ENCODE data around the gene MS4A18. TPM values are rescaled to one million over a fixed set of nuclear protein-coding genes. Genes with fewer than 3 reads are reported as not detected.

Gene MS4A18
- total and polyA plus RNA-seq, 5 donors from 2014 or later = not detected

DNA sequence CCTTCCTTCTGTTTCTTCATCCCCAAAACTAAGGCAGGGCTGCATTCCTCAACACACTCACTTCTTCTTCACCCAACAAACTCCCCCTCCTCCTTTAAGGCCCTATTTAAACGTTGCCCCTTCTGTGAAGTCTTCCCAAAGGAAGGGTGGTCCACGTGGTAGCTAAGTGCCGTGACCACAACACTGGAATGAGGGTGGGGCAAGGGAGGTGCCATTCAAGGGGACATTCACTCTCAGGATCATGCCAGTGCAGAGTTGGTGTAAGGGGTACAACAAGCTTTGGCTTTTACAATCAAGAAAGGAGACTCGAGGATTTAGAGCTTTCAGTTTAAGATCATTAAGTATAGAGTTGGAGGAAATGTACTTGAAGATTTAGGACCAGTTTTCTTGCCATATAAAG is 52.6 kb downstream of the MS4A18 start:
- peak overlapping the region in 1 of 3 donors; percentile 49 for H3K27ac Mint-ChIP-seq
- no peak for ATAC-seq (ENCODE audit: low read depth in 2 of 2)

DNA sequence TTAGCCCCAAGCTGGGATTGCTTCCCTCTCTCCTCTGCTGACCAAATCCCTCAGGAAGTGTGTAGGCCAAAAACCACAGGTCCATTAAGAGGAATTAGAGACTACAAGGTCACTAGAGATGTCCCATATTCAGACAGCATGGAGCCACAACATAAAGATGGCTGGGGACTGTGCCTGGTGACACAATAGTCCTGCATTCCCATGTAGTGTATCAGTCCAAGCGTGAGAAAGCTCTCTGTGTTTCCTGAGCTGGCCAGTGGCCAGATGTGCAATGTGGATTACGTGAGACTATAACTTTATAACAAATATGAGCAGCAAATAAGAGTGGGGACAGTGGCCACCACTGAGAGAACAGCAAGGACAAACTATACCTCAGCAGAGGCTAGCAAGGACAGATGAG is 53.1 kb downstream of the MS4A18 start:
- Mint-ChIP-seq H3K27me3 (peaks cover 7% of the 10 kb centered on the region), H3K4me1 (peaks cover 0 to 10% (median 4%) of the 10 kb centered on the region in 4 donors), H3K36me3 (no peaks in the 10 kb centered on the region), H3K9me3 (no peaks in the 10 kb centered on the region), H3K4me3 (no peak overlapping the region), H3K27ac (no peak overlapping the region)
- H3K36me3 ChIP-seq (ENCODE audit: control insufficient read depth, insufficient read depth, low read length) = no peaks in the 10 kb centered on the region
- H3K27me3 ChIP-seq (ENCODE audit: control insufficient read depth, insufficient read depth, low read length) = no peaks in the 10 kb centered on the region
- no peak overlapping the region for H3K4me3 ChIP-seq (ENCODE audit: low read depth, low read length)
- no peak overlapping the region for H3K27ac ChIP-seq (ENCODE audit: insufficient read depth, low read length, poor library complexity, severe bottlenecking)
- H3K4me1 ChIP-seq (ENCODE audit: control insufficient read depth, insufficient read depth, low read length, poor library complexity, severe bottlenecking) = no peaks in the 10 kb centered on the region
- no peak for ATAC-seq (ENCODE audit: low read depth in 2 of 2)
- no peak for DNase-seq
- no peaks in the 10 kb centered on the region for H3K9me3 ChIP-seq (ENCODE audit: control insufficient read depth in 2 of 2, low read length in 2 of 2)

More for the DNA sequence above, 52.6 kb downstream of the MS4A18 start:
- Histone ChIP-seq H3K27ac (ENCODE audit: insufficient read depth, low read length, poor library complexity, severe bottlenecking) (no peak overlapping the region), H3K4me1 (ENCODE audit: control insufficient read depth, insufficient read depth, low read length, poor library complexity, severe bottlenecking) (no peaks in the 10 kb centered on the region), H3K27me3 (ENCODE audit: control insufficient read depth, insufficient read depth, low read length) (no peaks in the 10 kb centered on the region), H3K9me3 (ENCODE audit: control insufficient read depth in 2 of 2, low read length in 2 of 2) (no peaks in the 10 kb centered on the region), H3K36me3 (ENCODE audit: control insufficient read depth, insufficient read depth, low read length) (no peaks in the 10 kb centered on the region), H3K4me3 (ENCODE audit: low read depth, low read length) (no peak overlapping the region)
- no peaks in the 10 kb centered on the region for H3K36me3 Mint-ChIP-seq
- no peaks in the 10 kb centered on the region for H3K9me3 Mint-ChIP-seq
- peaks cover 7% of the 10 kb centered on the region for H3K27me3 Mint-ChIP-seq
- peaks cover 0 to 10% (median 4%) of the 10 kb centered on the region in 4 donors for H3K4me1 Mint-ChIP-seq
- no peak overlapping the region for H3K4me3 Mint-ChIP-seq
- no peak for DNase-seq

DNA sequence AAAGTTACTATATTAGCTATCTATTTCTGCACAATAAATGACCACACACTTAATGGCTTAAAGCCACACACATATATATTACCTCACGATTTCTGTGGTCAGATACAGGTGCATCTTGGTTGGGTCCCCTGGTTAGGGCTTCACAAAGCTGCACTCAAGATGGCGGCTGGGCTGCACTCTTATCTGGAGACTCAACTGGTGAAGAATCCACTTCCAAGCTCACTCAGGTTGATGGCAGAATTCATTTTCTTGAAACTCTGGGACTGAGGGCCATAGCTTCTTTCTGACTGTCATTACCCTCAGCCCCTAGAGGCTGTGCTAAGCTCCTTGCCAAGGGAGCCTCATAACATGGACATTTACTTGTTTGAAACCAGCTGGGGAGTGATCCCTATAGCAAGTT is 55.5 kb downstream of the MS4A18 start:
- Histone ChIP-seq H3K4me3 (ENCODE audit: low read depth, low read length) (no peak overlapping the region), H3K4me1 (ENCODE audit: control insufficient read depth, insufficient read depth, low read length, poor library complexity, severe bottlenecking) (no peaks in the 10 kb centered on the region), H3K27ac (ENCODE audit: insufficient read depth, low read length, poor library complexity, severe bottlenecking) (no peak overlapping the region), H3K36me3 (ENCODE audit: control insufficient read depth, insufficient read depth, low read length) (no peaks in the 10 kb centered on the region), H3K27me3 (ENCODE audit: control insufficient read depth, insufficient read depth, low read length) (no peaks in the 10 kb centered on the region), H3K9me3 (ENCODE audit: control insufficient read depth in 2 of 2, low read length in 2 of 2) (no peaks in the 10 kb centered on the region)
- Mint-ChIP-seq H3K9me3 (no peaks in the 10 kb centered on the region), H3K4me1 (peaks cover 0 to 10% (median 2%) of the 10 kb centered on the region in 4 donors), H3K27me3 (peaks cover 6% of the 10 kb centered on the region), H3K36me3 (no peaks in the 10 kb centered on the region), H3K4me3 (no peak overlapping the region), H3K27ac (no peak overlapping the region)
- ATAC-seq (ENCODE audit: low read depth in 2 of 2) (no peak), DNase-seq (no peak)

DNA sequence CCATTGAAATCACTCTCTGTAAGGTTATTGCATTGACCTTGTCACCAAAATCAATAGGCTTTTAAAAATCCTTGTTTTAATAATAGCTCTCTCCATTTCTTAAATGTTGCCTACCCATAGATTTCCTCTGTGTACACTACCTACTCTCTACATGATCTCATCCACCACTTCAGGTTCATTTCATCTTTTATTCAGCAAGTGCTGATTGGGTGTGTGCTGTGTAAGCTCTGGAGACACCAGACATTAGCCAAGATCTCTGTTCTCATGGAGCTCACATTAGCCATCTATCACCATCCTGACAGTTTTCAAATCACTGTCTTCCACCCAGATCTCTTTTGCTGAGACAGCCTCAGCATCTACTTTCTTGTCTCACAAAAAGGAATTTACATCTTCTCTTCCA is 56.3 kb downstream of the MS4A18 start:
- H3K9me3 ChIP-seq (ENCODE audit: control insufficient read depth in 2 of 2, low read length in 2 of 2) = no peaks in the 10 kb centered on the region
- peaks cover 0 to 3% (median 0%) of the 10 kb centered on the region in 4 donors for H3K4me1 Mint-ChIP-seq
- H3K27ac ChIP-seq (ENCODE audit: insufficient read depth, low read length, poor library complexity, severe bottlenecking) = no peak overlapping the region
- H3K4me1 ChIP-seq (ENCODE audit: control insufficient read depth, insufficient read depth, low read length, poor library complexity, severe bottlenecking) = no peaks in the 10 kb centered on the region
- H3K4me3 Mint-ChIP-seq = no peak overlapping the region
- H3K27me3 ChIP-seq (ENCODE audit: control insufficient read depth, insufficient read depth, low read length) = no peaks in the 10 kb centered on the region
- H3K9me3 Mint-ChIP-seq = no peaks in the 10 kb centered on the region
- H3K27ac Mint-ChIP-seq = no peak overlapping the region
- no peaks in the 10 kb centered on the region for H3K36me3 ChIP-seq (ENCODE audit: control insufficient read depth, insufficient read depth, low read length)
- DNase-seq (no peak), ATAC-seq (ENCODE audit: low read depth in 2 of 2) (no peak)
- H3K27me3 Mint-ChIP-seq = no peaks in the 10 kb centered on the region
- H3K4me3 ChIP-seq (ENCODE audit: low read depth, low read length) = no peak overlapping the region
- no peaks in the 10 kb centered on the region for H3K36me3 Mint-ChIP-seq

DNA sequence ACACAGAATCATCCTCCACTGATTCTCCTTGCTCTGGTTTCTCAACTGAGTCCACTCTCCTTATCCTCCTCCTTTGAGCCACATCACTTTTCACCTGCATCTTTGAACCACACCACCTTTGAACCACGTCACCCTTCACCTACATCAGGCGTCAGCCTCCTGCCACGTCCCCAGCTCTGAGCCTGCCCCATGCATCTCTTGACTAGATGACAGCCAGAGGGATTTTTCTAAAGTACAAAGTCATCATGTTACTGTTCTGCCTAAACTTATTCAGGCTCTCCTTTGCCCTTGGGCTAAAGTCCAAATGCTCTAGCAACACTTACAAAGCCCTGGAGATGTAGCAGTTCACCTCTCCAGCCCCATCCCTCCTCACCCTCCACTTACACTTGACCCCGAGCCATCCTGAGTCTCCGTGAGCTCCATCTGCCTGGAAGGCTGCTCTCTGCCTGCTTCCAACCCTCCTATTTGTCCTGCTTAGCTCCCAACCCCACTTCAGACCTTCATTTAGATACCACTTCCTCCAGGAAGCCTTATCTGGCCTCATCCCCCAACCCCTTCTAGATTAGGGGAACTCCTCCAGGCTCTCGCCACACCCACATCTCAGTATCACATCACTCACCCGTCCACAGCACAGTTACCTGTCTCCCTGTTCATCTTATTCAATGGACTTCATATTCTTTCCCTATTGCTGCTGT is 56.9 kb downstream of the MS4A18 start:
- no peaks in the 10 kb centered on the region for H3K36me3 Mint-ChIP-seq
- Histone ChIP-seq H3K27me3 (ENCODE audit: control insufficient read depth, insufficient read depth, low read length) (no peaks in the 10 kb centered on the region), H3K4me3 (ENCODE audit: low read depth, low read length) (no peak overlapping the region), H3K36me3 (ENCODE audit: control insufficient read depth, insufficient read depth, low read length) (no peaks in the 10 kb centered on the region), H3K27ac (ENCODE audit: insufficient read depth, low read length, poor library complexity, severe bottlenecking) (no peak overlapping the region), H3K9me3 (ENCODE audit: control insufficient read depth in 2 of 2, low read length in 2 of 2) (no peaks in the 10 kb centered on the region), H3K4me1 (ENCODE audit: control insufficient read depth, insufficient read depth, low read length, poor library complexity, severe bottlenecking) (no peaks in the 10 kb centered on the region)
- ATAC-seq (ENCODE audit: low read depth in 2 of 2) (no peak), DNase-seq (no peak)
- H3K4me1 Mint-ChIP-seq = no peaks in the 10 kb centered on the region
- H3K27me3 Mint-ChIP-seq = no peaks in the 10 kb centered on the region
- H3K27ac Mint-ChIP-seq = no peak overlapping the region
- no peak overlapping the region for H3K4me3 Mint-ChIP-seq
- no peaks in the 10 kb centered on the region for H3K9me3 Mint-ChIP-seq

DNA sequence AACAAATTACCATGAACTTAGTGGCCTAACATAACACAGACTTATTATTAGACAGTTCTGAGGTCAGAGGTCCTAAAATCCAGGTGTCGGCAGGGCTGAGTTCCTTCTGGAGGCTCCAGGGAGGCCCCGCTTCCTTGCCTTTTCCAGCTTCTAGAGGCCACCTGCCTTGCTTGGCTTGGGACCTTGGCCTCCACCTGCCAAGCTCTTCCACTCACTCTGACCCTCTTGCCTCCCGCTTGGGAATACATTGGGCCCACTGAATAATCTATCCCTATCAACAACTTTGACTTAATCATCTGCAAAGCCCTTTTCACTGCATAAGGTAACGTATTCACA is 57.4 kb downstream of the MS4A18 start:
- no peak overlapping the region for H3K4me3 Mint-ChIP-seq
- no peaks in the 10 kb centered on the region for H3K9me3 Mint-ChIP-seq
- no peaks in the 10 kb centered on the region for H3K4me1 Mint-ChIP-seq

DNA sequence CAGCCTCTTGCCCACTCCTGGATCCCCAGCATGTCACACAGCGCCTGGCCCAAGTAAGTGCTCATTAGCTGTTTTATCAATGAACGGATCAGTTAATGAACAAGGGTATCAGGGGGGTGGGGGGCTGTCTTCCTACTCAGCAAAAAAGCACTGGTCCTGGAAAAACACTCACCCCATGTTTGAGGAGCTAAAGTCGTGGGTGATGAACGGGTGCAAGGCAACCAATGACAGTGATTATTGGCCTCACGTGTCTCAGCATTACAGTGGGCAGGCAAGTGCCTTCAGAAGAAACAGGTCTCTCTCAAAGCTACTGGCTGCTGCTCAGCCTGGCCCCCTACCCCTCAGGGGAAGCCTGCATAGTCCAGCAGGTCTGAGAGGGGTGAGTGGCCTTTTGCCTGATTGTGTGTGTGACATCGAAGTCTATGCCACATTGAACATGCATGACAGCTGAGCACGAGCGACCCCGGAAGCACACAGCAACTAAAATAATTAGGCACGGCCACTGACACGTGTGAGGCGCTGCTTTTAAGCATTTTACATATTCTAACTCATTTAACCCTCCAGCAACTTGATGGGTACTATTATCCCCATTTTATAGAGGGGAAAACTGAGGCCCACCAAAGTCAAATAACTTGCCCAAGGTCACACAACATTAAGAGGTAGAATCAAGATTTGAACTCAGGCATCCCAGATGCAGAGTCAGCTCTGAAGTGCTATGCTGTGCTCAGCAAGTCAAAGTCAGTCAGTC is 58.0 kb downstream of the MS4A18 start:
- Histone ChIP-seq H3K4me1 (ENCODE audit: control insufficient read depth, insufficient read depth, low read length, poor library complexity, severe bottlenecking) (no peaks in the 10 kb centered on the region), H3K27me3 (ENCODE audit: control insufficient read depth, insufficient read depth, low read length) (no peaks in the 10 kb centered on the region), H3K27ac (ENCODE audit: insufficient read depth, low read length, poor library complexity, severe bottlenecking) (no peak overlapping the region), H3K36me3 (ENCODE audit: control insufficient read depth, insufficient read depth, low read length) (no peaks in the 10 kb centered on the region), H3K9me3 (ENCODE audit: control insufficient read depth in 2 of 2, low read length in 2 of 2) (no peaks in the 10 kb centered on the region), H3K4me3 (ENCODE audit: low read depth, low read length) (no peak overlapping the region)
- H3K36me3 Mint-ChIP-seq = no peaks in the 10 kb centered on the region
- DNase-seq = no peak
- no peaks in the 10 kb centered on the region for H3K9me3 Mint-ChIP-seq
- H3K4me1 Mint-ChIP-seq = no peaks in the 10 kb centered on the region
- H3K27me3 Mint-ChIP-seq = no peaks in the 10 kb centered on the region
- no peak overlapping the region for H3K4me3 Mint-ChIP-seq
- H3K27ac Mint-ChIP-seq = no peak overlapping the region
- no peak for ATAC-seq (ENCODE audit: low read depth in 2 of 2)

More for the DNA sequence above, 57.4 kb downstream of the MS4A18 start:
- no peaks in the 10 kb centered on the region for H3K9me3 ChIP-seq (ENCODE audit: control insufficient read depth in 2 of 2, low read length in 2 of 2)
- no peaks in the 10 kb centered on the region for H3K36me3 ChIP-seq (ENCODE audit: control insufficient read depth, insufficient read depth, low read length)
- ATAC-seq (ENCODE audit: low read depth in 2 of 2) = no peak
- no peak overlapping the region for H3K27ac ChIP-seq (ENCODE audit: insufficient read depth, low read length, poor library complexity, severe bottlenecking)
- Mint-ChIP-seq H3K36me3 (no peaks in the 10 kb centered on the region), H3K27me3 (no peaks in the 10 kb centered on the region), H3K27ac (no peak overlapping the region)
- DNase-seq = no peak
- H3K27me3 ChIP-seq (ENCODE audit: control insufficient read depth, insufficient read depth, low read length) = no peaks in the 10 kb centered on the region
- H3K4me3 ChIP-seq (ENCODE audit: low read depth, low read length) = no peak overlapping the region
- no peaks in the 10 kb centered on the region for H3K4me1 ChIP-seq (ENCODE audit: control insufficient read depth, insufficient read depth, low read length, poor library complexity, severe bottlenecking)

DNA sequence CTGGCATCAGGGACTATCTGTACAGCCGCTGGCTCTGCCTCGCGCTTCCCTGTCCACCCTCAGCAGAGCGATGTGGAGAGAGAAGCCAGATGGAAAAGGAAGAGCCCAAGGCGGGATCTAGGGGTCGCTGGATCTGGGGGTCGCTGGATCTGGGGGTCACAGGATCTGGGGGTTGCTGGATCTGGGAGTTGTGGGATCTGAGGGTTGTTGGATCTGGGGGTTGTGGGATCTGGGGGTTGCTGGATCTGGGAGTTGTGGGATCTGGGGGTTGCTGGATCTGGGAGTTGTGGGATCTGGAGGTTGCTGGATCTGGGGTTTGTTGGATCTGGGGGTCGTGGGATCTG is 58.6 kb downstream of the MS4A18 start:
- no peaks in the 10 kb centered on the region for H3K27me3 Mint-ChIP-seq
- no peaks in the 10 kb centered on the region for H3K9me3 Mint-ChIP-seq
- no peak overlapping the region for H3K4me3 Mint-ChIP-seq
- Histone ChIP-seq H3K4me3 (ENCODE audit: low read depth, low read length) (no peak overlapping the region), H3K4me1 (ENCODE audit: control insufficient read depth, insufficient read depth, low read length, poor library complexity, severe bottlenecking) (no peaks in the 10 kb centered on the region), H3K27ac (ENCODE audit: insufficient read depth, low read length, poor library complexity, severe bottlenecking) (no peak overlapping the region), H3K27me3 (ENCODE audit: control insufficient read depth, insufficient read depth, low read length) (no peaks in the 10 kb centered on the region), H3K36me3 (ENCODE audit: control insufficient read depth, insufficient read depth, low read length) (no peaks in the 10 kb centered on the region), H3K9me3 (ENCODE audit: control insufficient read depth in 2 of 2, low read length in 2 of 2) (no peaks in the 10 kb centered on the region)
- no peak overlapping the region for H3K27ac Mint-ChIP-seq
- H3K4me1 Mint-ChIP-seq = no peaks in the 10 kb centered on the region
- H3K36me3 Mint-ChIP-seq = no peaks in the 10 kb centered on the region
- no peak for ATAC-seq (ENCODE audit: low read depth in 2 of 2)
- no peak for DNase-seq

All from CD4-positive, CD25-positive, alpha-beta regulatory T cell (primary cell).